Right atrium auricular region (tissue), 2 donors: ENCODE results near the gene TEX52. TPM values are rescaled to one million over a fixed set of nuclear protein-coding genes. Genes with fewer than 3 reads are reported as not detected.
A peak's percentile ranks its signal among the peaks of the same experiment; 100 is the strongest.

ENCODE experiments used
- DNase-seq: peaks from one replicate; pipeline ENCODE4 v3.0.0-alpha.2; 2019; ENCODE audit warnings: low spot score
- H3K27ac ChIP-seq, 2 donors: fragments of 200-600 bp; sonication (generic); 1 replicate in 1 of 2; 2 replicates in 1 of 2; pipeline ENCODE4 v1.5.1; 2016 to 2019
- H3K27me3 ChIP-seq, 2 donors: fragments of 200-600 bp; sonication (generic); one replicate each; pipeline versions ENCODE4 v1.5.1 to v1.6.0; 2017 to 2019
- H3K36me3 ChIP-seq: fragments of 200-600 bp; sonication (generic); one replicate; pipeline ENCODE4 v1.5.1; 2016
- H3K4me1 ChIP-seq, 2 donors: fragments of 200-600 bp; sonication (generic); one replicate each; pipeline versions ENCODE4 v1.5.1 to v1.6.0; 2017 to 2019
- H3K4me3 ChIP-seq, 2 donors: fragments of 200-600 bp; sonication (generic); 1 replicate in 1 of 2; 2 replicates in 1 of 2; pipeline ENCODE4 v1.5.1; 2017 to 2019; ENCODE audit warnings: mild to moderate bottlenecking in 1 of 2, moderate library complexity in 1 of 2
- H3K9me3 ChIP-seq, 2 donors: fragments of 200-600 bp; sonication (generic); one replicate each; pipeline ENCODE4 v1.5.1; 2019
- total RNA-seq, 2 donors: library from RNA; depleted of rRNA; stranded (reverse); fragments of >200 nt; gene quantifications; one replicate each; pipeline ENCODE4 v1.1.0, GENCODE V29; 2016
- TF ChIP-seq, protein P1 (sequence below), 2 donors: fragments of 200-600 bp; sonication (generic); IDR thresholded peaks; one replicate each; pipeline ENCODE4 v1.5.1; 2019; ENCODE audit warnings: antibody characterized with exemption in 2 of 2

Gene TEX52
- total RNA-seq, 2 donors from 2014 or later = not detected

DNA sequence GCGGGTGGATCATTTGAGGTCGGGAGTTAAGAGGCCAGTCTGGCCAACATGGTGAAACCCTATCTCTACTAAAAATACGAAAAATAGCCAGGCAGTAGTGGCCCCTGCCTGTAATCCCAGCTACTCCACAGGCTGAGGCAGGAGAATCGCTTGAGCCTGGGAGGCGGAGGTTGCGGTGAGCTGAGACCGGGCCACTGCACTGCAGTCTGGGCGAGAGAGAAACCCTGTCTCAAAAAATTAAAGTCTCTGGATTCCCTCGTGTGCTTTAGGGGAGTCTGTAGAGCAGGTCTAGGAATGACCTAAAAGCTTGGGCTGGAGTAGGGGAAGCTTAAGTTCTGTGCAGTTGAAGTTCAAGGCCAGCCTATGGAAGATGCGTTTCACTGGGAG, 33.2 kb upstream of the TEX52 start:
- Histone ChIP-seq H3K4me3 (peak overlapping the region; percentile 73 to 97), H3K36me3 (no peaks in the 10 kb centered on the region), H3K9me3 (no peaks in the 10 kb centered on the region), H3K4me1 (peaks cover 0 to 26% of the 10 kb centered on the region in 2 donors), H3K27ac (peak overlapping the region; percentile 93 to 99), H3K27me3 (no peaks in the 10 kb centered on the region)
- TF ChIP-seq, protein P1, sequence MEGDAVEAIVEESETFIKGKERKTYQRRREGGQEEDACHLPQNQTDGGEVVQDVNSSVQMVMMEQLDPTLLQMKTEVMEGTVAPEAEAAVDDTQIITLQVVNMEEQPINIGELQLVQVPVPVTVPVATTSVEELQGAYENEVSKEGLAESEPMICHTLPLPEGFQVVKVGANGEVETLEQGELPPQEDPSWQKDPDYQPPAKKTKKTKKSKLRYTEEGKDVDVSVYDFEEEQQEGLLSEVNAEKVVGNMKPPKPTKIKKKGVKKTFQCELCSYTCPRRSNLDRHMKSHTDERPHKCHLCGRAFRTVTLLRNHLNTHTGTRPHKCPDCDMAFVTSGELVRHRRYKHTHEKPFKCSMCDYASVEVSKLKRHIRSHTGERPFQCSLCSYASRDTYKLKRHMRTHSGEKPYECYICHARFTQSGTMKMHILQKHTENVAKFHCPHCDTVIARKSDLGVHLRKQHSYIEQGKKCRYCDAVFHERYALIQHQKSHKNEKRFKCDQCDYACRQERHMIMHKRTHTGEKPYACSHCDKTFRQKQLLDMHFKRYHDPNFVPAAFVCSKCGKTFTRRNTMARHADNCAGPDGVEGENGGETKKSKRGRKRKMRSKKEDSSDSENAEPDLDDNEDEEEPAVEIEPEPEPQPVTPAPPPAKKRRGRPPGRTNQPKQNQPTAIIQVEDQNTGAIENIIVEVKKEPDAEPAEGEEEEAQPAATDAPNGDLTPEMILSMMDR (IDR thresholded peaks at IDR 0.05) = no peak
- no peak for DNase-seq

GRCh38 chr12:2886768-2887450, 30.1 kb upstream of the TEX52 start:
- DNase-seq = no peak
- H3K27me3 ChIP-seq = no peaks in the 10 kb centered on the region

GRCh38 chr12:2884810-2885209, 28.0 kb upstream of the TEX52 start:
- TF ChIP-seq, protein P1 (IDR thresholded peaks at IDR 0.05) = no peak
- Histone ChIP-seq H3K4me3 (no peak overlapping the region), H3K36me3 (no peaks in the 10 kb centered on the region), H3K27me3 (no peaks in the 10 kb centered on the region), H3K4me1 (peaks cover 0 to under 1% of the 10 kb centered on the region in 2 donors), H3K9me3 (no peaks in the 10 kb centered on the region), H3K27ac (no peak overlapping the region)
- no peak for DNase-seq

More at GRCh38 chr12:2886768-2887450, 30.1 kb upstream of the TEX52 start:
- Histone ChIP-seq H3K36me3 (no peaks in the 10 kb centered on the region), H3K4me1 (peaks cover 0 to 12% of the 10 kb centered on the region in 2 donors), H3K9me3 (no peaks in the 10 kb centered on the region), H3K4me3 (no peak overlapping the region), H3K27ac (no peak overlapping the region)
- TF ChIP-seq, protein P1 (IDR thresholded peaks at IDR 0.05) = no peak

DNA sequence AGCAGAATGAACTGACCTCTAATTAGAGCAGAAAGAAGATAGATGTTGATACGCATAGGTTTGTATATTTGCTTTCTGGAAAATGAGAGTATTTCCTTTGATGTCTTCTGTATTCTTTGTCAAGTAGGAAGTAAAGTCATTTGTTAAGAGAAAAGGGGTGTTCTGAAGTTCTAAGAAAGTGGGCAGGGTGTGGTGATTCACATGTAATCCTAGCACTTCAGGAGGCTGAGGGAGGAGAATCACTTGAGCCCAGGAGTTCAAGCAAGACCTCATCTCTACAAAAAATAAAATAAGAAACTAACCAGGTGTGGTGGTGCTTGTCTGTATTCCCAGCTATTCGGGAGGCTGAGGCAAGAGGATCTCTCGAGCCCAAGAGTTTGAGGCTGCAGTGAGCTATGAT, 23.0 kb upstream of the TEX52 start:
- TF ChIP-seq, protein P1 (IDR thresholded peaks at IDR 0.05) = no peak

DNA sequence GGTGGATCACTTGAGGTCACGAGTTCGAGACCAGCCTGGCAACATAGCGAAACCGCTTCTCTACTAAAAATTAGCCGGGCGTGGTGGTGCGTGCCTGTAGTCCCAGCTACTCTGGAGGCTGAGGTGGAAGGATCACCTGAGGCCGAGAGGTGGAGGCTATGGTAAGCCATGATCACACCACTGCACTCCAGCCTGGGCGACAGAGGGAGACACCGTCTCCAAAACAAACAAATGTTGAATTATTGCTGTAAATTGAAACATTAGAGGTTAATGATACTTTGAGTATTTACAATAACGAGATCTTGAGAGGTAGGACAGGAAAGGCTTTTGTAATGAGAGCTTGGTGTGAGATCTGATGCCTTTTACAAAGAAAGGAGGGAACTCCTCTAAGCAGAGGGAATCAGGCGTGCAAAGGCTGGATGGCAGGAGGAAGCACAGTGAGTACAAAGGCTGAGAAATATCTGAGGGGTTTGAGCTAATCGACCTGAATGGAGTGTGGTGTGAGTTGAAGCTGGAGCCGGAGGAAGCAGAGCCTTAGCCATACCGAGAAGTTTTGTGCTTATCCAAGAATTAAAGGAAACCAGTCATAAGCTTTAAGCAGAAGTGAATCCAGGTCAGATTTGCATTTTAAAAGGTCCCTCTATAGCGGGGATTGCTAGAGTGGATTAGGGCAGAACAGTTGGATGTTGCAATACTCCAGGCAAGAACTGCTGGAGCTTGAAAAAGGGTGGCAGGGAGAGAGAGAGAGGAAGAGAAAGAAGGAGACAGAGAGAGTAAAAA, 21.3 kb upstream of the TEX52 start:
- peak overlapping the region; percentile 83 to 92 for H3K4me3 ChIP-seq
- TF ChIP-seq, protein P1 (IDR thresholded peaks at IDR 0.05) = no peak
- DNase-seq = no peak
- H3K36me3 ChIP-seq = no peaks in the 10 kb centered on the region
- peaks cover 0 to 20% of the 10 kb centered on the region in 2 donors for H3K4me1 ChIP-seq
- H3K27me3 ChIP-seq = no peaks in the 10 kb centered on the region
- H3K9me3 ChIP-seq = no peaks in the 10 kb centered on the region
- peak overlapping the region; percentile 78 to 93 for H3K27ac ChIP-seq

More for the DNA sequence above, 23.0 kb upstream of the TEX52 start:
- no peak for DNase-seq
- H3K4me3 ChIP-seq = no peak overlapping the region
- peaks cover 0 to 20% of the 10 kb centered on the region in 2 donors for H3K4me1 ChIP-seq
- no peaks in the 10 kb centered on the region for H3K27me3 ChIP-seq
- H3K9me3 ChIP-seq = no peaks in the 10 kb centered on the region
- H3K36me3 ChIP-seq = no peaks in the 10 kb centered on the region
- no peak overlapping the region for H3K27ac ChIP-seq
